GM12878 (cell line): ENCODE results near the gene COX19. TPM values are rescaled to one million over a fixed set of nuclear protein-coding genes. Genes with fewer than 3 reads are reported as not detected.

Experiments
- BCLAF1 ChIP-seq: fragments of 450-650 bp; IDR thresholded peaks from 2 replicates; pipeline ENCODE4 v1.6.1; 2017; ENCODE audit warnings: antibody characterized with exemption, mild to moderate bottlenecking, moderate library complexity
- CEBPZ ChIP-seq: fragments of 150-350 bp; IDR thresholded peaks from 2 replicates; pipeline ENCODE4 v1.6.1; 2016; ENCODE audit warnings: low read depth, low read length
- CHD1 ChIP-seq: IDR thresholded peaks from 2 replicates; pipeline ENCODE4 v1.6.1; 2012; ENCODE audit warnings: low read depth, low read length, improper control_type of control experiment
- CUX1 ChIP-seq: IDR thresholded peaks from 2 replicates; pipeline ENCODE4 v1.6.1; 2012; ENCODE audit warnings: improper control_type of control experiment, low read depth, low read length; ENCODE audit not compliant: insufficient replicate concordance
- E2F8 ChIP-seq: fragments of 450-650 bp; IDR thresholded peaks from 2 replicates; pipeline ENCODE4 v1.6.1; 2018; ENCODE audit warnings: mild to moderate bottlenecking, low read depth, moderate library complexity; ENCODE audit not compliant: partially characterized antibody
- EP300 ChIP-seq, 2 experiments: fragments of 150-350 bp in 1 of 2; IDR thresholded peaks; 2 replicates each; pipeline ENCODE4 v1.6.1; 2011 to 2012; ENCODE audit warnings: low read depth in 2 of 2, low read length in 2 of 2, borderline replicate concordance in 1 of 2, improper control_type of control experiment in 1 of 2, inconsistent platforms in 1 of 2; ENCODE audit not compliant: control insufficient read depth in 1 of 2
- IRF3 ChIP-seq: fragments of 450-650 bp; IDR thresholded peaks from 2 replicates; pipeline ENCODE4 v1.6.1; 2014; ENCODE audit warnings: mild to moderate bottlenecking
- MEF2B ChIP-seq: fragments of 450-650 bp; IDR thresholded peaks from 2 replicates; pipeline ENCODE4 v1.6.1; 2018; ENCODE audit warnings: mild to moderate bottlenecking, moderate library complexity; ENCODE audit not compliant: partially characterized antibody, poor library complexity, severe bottlenecking
- RELB ChIP-seq: fragments of 450-650 bp; IDR thresholded peaks from 2 replicates; pipeline ENCODE4 v1.6.1; 2017; ENCODE audit warnings: low read depth, mild to moderate bottlenecking, moderate library complexity
- ZNF207 ChIP-seq: fragments of 450-650 bp; IDR thresholded peaks from 2 replicates; pipeline ENCODE4 v1.6.1; 2014; ENCODE audit warnings: antibody characterized with exemption, mild to moderate bottlenecking, borderline replicate concordance
- ZSCAN29 ChIP-seq: fragments of 450-650 bp; IDR thresholded peaks from 2 replicates; pipeline ENCODE4 v1.6.1; 2017; ENCODE audit warnings: mild to moderate bottlenecking, moderate library complexity
- polyA plus RNA-seq, 11 experiments: library from polyadenylated mRNA; depleted of rRNA in 4 of 11; unstranded in 6 of 11; stranded (reverse) in 5 of 11; fragments of >200 nt; fragmentation: Nextera tagmentation in 4 of 11; fragmentation: Illumina TruSeq in 1 of 11; extraction: Ambion mirVana in 4 of 11; extraction: Trizol in 1 of 11; gene quantifications; 1 replicate in 1 of 11; 2 replicates in 10 of 11; pipeline versions ENCODE4 v1.2.1 to v1.2.3, GENCODE V29; 2011 to 2016; ENCODE audit warnings: inconsistent platforms in 2 of 11, missing spikeins in 2 of 11, low read depth in 1 of 11
- total RNA-seq, 4 experiments: library from RNA; depleted of rRNA in 3 of 4; stranded (reverse); fragments of >200 nt in 3 of 4; fragmentation: Illumina TruSeq in 1 of 4; extraction: Trizol in 1 of 4; gene quantifications; 2 replicates each; pipeline versions ENCODE4 v1.2.1 to v1.2.3, GENCODE V29; 2013 to 2021

The COX19 gene
- total and polyA plus RNA-seq, 10 of the 15 experiments (the other 5 are each of a cell fraction or from before 2014, with no cell fraction given): 3.7 to 17.9 (median 10.8) TPM

GRCh38 chr7:978049-978346, 2.6 kb upstream of the COX19 start (continued):
- TF ChIP-seq CEBPZ (no peak), E2F8 (no peak), ZNF207 (no peak), ZSCAN29 (no peak), CHD1 (no peak), RELB (peak; percentile 15; the same call in 1 of the 2 replicates), MEF2B (peak; percentile 98), BCLAF1 (no peak), EP300 (IDR thresholded peaks at IDR 0.05; ENCODE audit: borderline replicate concordance in 1 of 2, control insufficient read depth in 1 of 2, low read depth in 2 of 2, low read length in 2 of 2) (peak in 1 of 2 experiments; percentile 66; a peak in 1 of 4 replicates), IRF3 (no peak), CUX1 (no peak)
